ENCODE data around the gene ASPHD1.

DNA sequence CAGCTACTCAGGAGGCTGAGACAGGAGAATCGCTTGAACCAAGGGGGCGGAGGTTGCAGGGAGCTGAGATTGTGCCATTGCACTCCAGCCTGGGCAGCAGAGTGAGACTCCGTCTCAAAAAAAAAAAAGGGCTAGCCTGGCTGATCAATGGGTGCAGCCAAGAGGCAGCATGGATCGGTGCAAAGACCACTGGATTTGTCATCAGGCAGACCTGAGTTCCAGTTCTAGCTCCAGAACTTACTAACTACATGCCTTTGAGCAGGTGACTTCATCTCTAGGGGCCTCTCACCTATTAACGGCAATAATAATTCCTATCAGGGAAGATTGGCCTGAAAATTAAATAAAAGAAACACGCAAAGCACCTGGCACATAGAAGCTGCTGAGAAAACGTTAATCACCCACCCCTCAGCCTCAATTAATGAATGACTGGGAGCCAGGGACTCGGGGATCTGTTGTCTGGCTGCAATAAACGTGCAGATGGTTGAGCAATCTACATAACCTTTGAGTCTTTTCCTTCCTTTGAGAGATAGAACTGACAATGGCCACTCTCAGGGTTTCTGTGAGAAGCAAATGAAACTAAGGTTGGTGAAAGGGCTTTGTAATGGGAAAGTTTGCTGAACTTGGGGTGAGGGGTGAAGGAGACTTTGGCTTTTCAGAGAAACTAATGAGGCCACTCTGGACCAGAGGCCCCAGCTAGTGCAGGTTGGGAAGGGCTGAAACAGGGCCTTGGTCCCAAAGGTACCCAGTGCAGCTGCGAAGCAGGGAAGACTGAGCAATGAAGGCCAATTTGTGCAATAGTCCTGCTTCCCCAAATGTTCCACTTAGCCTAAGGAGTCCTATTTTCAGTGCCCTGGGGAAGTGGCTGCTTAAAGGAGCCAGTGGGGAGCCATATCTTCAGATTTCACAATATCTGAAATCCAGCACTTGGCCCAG is 8.5 kb upstream of the ASPHD1 start:
- no peak for TF ChIP-seq POLR2AphosphoS5 (IDR thresholded peaks at IDR 0.05; ENCODE audit: low read depth, low read length)
- no peak for TF ChIP-seq POLR2A (IDR thresholded peaks at IDR 0.05; ENCODE audit: low read depth, low read length)
